Mucosa of descending colon (tissue), 3 donors: ENCODE data around the gene MMAA. TPM values are rescaled to one million over a fixed set of nuclear protein-coding genes. Genes with fewer than 3 reads are reported as not detected.
A peak's percentile ranks its signal among the peaks of the same experiment; 100 is the strongest.

Source experiments
- ATAC-seq: fragments of 200-7000 bp; cut with Tn5 transposase; one replicate; pipeline ENCODE4 v1.9.1; 2020; ENCODE audit warnings: mild to moderate bottlenecking, moderate library complexity
- DNase-seq, 3 donors: peaks; one replicate each; pipeline ENCODE4 v3.0.0-alpha.2; 2020
- H3K36me3 ChIP-seq: fragments of 200-600 bp; one replicate; pipeline ENCODE4 v1.8.0; 2021; ENCODE audit warnings: low read depth, mild to moderate bottlenecking
- H3K4me1 ChIP-seq: fragments of 200-600 bp; one replicate; pipeline ENCODE4 v1.8.0; 2021; ENCODE audit warnings: low read depth, mild to moderate bottlenecking
- H3K4me3 ChIP-seq: fragments of 200-600 bp; one replicate; pipeline ENCODE4 v1.8.0; 2021; ENCODE audit warnings: mild to moderate bottlenecking
- H3K9me3 ChIP-seq: fragments of 200-600 bp; one replicate; pipeline ENCODE4 v1.8.0; 2021; ENCODE audit warnings: mild to moderate bottlenecking
- CTCF ChIP-seq: fragments of 200-600 bp; IDR thresholded peaks from one replicate; pipeline ENCODE4 v1.8.0; 2022; ENCODE audit warnings: antibody characterized with exemption, mild to moderate bottlenecking
- intact Hi-C, 2 donors: fragments of 100-400 bp; cut with DNase I in 1 of 2; cut with micrococcal nuclease in 1 of 2; formaldehyde crosslinking; loops; one replicate each; pipeline versions ENCODE4 v1.11.0 to v1.11.1; 2022; cut with DNase I, micrococcal nuclease
- total RNA-seq, 3 donors: library from RNA; stranded (reverse); fragmentation: NEBNext Ultra II Directional in 2 of 3; extraction: Animal tissue kit (Norgen Biotek cat#: 25700) in 2 of 3; gene quantifications; one replicate each; pipeline versions ENCODE4 v1.2.1 to v1.2.4, GENCODE V29; 2021 to 2023
- donor health status: DM: no; HTN: no; CAD: no; lungs with moderate emphysema.
- donor health status: DM: no; HTN: no; CAD: no.
- donor health status: DM: no; HTN: yes; CAD: no.

The MMAA gene
- total RNA-seq, 3 donors from 2014 or later: 12.9 to 20.8 (median 18.1) TPM

- DNase-seq (no peak), ATAC-seq (no peak)
- intact Hi-C loops: no loop called here
- Histone ChIP-seq H3K9me3 (no peaks in the 10 kb centered on the region), H3K36me3 (no peaks in the 10 kb centered on the region), H3K4me3 (no peak overlapping the region), H3K4me1 (no peaks in the 10 kb centered on the region)
- TF ChIP-seq CTCF: no peak
Observed at GRCh38 chr4:145589916-145590702, 29.1 kb upstream of the MMAA start.

GRCh38 chr4:145602129-145602760 lies 16.9 kb upstream of the MMAA start:
- no peak for TF ChIP-seq CTCF
- H3K4me3 ChIP-seq: no peak overlapping the region
- no peaks in the 10 kb centered on the region for H3K9me3 ChIP-seq
- H3K4me1 ChIP-seq: no peaks in the 10 kb centered on the region
- DNase-seq (no peak), ATAC-seq (no peak)
- no peaks in the 10 kb centered on the region for H3K36me3 ChIP-seq
- intact Hi-C loops: loop anchor here in 1 of 2 donors (10.0 kb wide), 1 partner anchor 367 kb away; no protein-coding TSS in a partner anchor

GRCh38 chr4:145605941-145606340 lies 13.2 kb upstream of the MMAA start:
- H3K9me3 ChIP-seq: no peaks in the 10 kb centered on the region
- ATAC-seq (no peak), DNase-seq (no peak)
- H3K4me1 ChIP-seq: no peaks in the 10 kb centered on the region
- H3K36me3 ChIP-seq: no peaks in the 10 kb centered on the region
- TF ChIP-seq CTCF: no peak
- intact Hi-C loops: loop anchor here in 1 of 2 donors (10.0 kb wide), 1 partner anchor 371 kb away; no protein-coding TSS in a partner anchor
- H3K4me3 ChIP-seq: no peak overlapping the region

GRCh38 chr4:145609481-145610427 lies 9.4 kb upstream of the MMAA start:
- Histone ChIP-seq H3K9me3 (no peaks in the 10 kb centered on the region), H3K36me3 (no peaks in the 10 kb centered on the region), H3K4me1 (no peaks in the 10 kb centered on the region), H3K4me3 (no peak overlapping the region)
- peak; percentile 62 for TF ChIP-seq CTCF
- DNase-seq: peak in 2 of 3 donors; percentile 54 to 89
- intact Hi-C loops: loop anchor here (10.0 kb wide), 2 partner anchors 375 to 395 kb away; no protein-coding TSS in a partner anchor
- peak; percentile 73 for ATAC-seq

GRCh38 chr4:145613566-145614232 lies 5.5 kb upstream of the MMAA start:
- Histone ChIP-seq H3K4me1 (peaks cover 12% of the 10 kb centered on the region), H3K36me3 (no peaks in the 10 kb centered on the region), H3K4me3 (no peak overlapping the region), H3K9me3 (no peaks in the 10 kb centered on the region)
- intact Hi-C loops: loop anchor here in 1 of 2 donors (10.0 kb wide), 1 partner anchor 399 kb away; no protein-coding TSS in a partner anchor
- no peak for TF ChIP-seq CTCF
- no peak for ATAC-seq
- DNase-seq: no peak
